Mammary epithelial cell (primary cell): ENCODE results near the gene PRSS27.

Experiments
- CTCF ChIP-seq, 2 donors: IDR thresholded peaks in 1 of 2; conservative IDR thresholded peaks in 1 of 2; 2 replicates each; pipeline ENCODE4 v1.5.1; 2011 to 2012; ENCODE audit warnings: inconsistent platforms in 2 of 2, low read length in 2 of 2, mild to moderate bottlenecking in 2 of 2, control low read depth in 1 of 2, low read depth in 1 of 2; ENCODE audit not compliant: insufficient read depth in 1 of 2; ENCODE audit errors: extremely low read depth in 1 of 2
- EZH2 ChIP-seq: IDR thresholded peaks from 2 replicates; pipeline ENCODE4 v1.6.1; 2012; ENCODE audit warnings: low read length, inconsistent platforms, borderline replicate concordance

DNA sequence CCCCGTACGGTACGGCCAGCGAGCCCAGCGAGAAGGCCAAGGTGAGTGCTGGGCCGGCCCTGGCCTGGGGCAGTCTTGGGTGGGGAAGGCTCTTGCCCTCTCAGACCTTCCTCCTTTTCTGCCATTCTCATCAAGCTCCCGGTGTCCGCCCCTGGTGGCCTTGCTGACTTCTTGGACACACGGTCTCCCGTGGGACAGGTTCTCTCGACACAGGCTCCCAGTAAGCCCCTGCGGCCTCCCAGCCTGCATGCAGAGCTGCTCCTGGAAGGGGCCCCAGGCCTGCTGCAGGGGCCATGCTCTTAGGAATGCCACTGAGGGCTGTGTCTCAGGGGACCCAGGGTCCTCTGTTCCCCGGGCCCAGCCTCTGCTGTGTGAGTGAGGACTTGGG, 17.6 kb downstream of the PRSS27 start:
- no peak for TF ChIP-seq CTCF (conservative IDR thresholded peaks at IDR 0.05 in 1 of 2, IDR thresholded peaks at IDR 0.05 in 1 of 2; ENCODE audit: extremely low read depth in 1 of 2, insufficient read depth in 1 of 2, low read depth in 1 of 2, low read length in 2 of 2)
- TF ChIP-seq EZH2, result no peak
